Measurements from ENCODE around the gene SSBP2.

SSBP2 gene

GRCh38 chr5:81579262-81579924, 171.5 kb downstream of the SSBP2 start:
- Histone ChIP-seq H3K4me1 (ENCODE audit: insufficient read depth, low read length) (peaks cover 9% of the 10 kb centered on the region), H3K27ac (ENCODE audit: low read depth, low read length) (no peak overlapping the region), H3K9me3 (ENCODE audit: low read length) (no peaks in the 10 kb centered on the region), H3K9ac (ENCODE audit: low read length) (no peak overlapping the region), H3K27me3 (ENCODE audit: control insufficient read depth in 1 of 2, insufficient read depth in 2 of 2, low read length in 2 of 2) (no peaks in the 10 kb centered on the region), H3K36me3 (ENCODE audit: insufficient read depth, low read length) (no peaks in the 10 kb centered on the region), H3K4me3 (ENCODE audit: low read depth in 1 of 2, low read length in 2 of 2) (no peak overlapping the region)

- H3K9me3 ChIP-seq (ENCODE audit: low read length), result no peaks in the 10 kb centered on the region
- H3K27me3 ChIP-seq (ENCODE audit: control insufficient read depth in 1 of 2, insufficient read depth in 2 of 2, low read length in 2 of 2), result no peaks in the 10 kb centered on the region
- H3K4me1 ChIP-seq (ENCODE audit: insufficient read depth, low read length), result peaks cover 13% of the 10 kb centered on the region
- H3K9ac ChIP-seq (ENCODE audit: low read length), result no peak overlapping the region
- no peak overlapping the region for H3K4me3 ChIP-seq (ENCODE audit: low read depth in 1 of 2, low read length in 2 of 2)
- H3K27ac ChIP-seq (ENCODE audit: low read depth, low read length), result no peak overlapping the region
- H3K36me3 ChIP-seq (ENCODE audit: insufficient read depth, low read length), result no peaks in the 10 kb centered on the region
Observed at GRCh38 chr5:81577091-81577490, 173.8 kb downstream of the SSBP2 start.

- H3K9me3 ChIP-seq (ENCODE audit: low read length), result no peaks in the 10 kb centered on the region
- H3K9ac ChIP-seq (ENCODE audit: low read length), result no peak overlapping the region
- H3K27me3 ChIP-seq (ENCODE audit: control insufficient read depth in 1 of 2, insufficient read depth in 2 of 2, low read length in 2 of 2), result no peaks in the 10 kb centered on the region
- H3K4me3 ChIP-seq (ENCODE audit: low read depth in 1 of 2, low read length in 2 of 2), result no peak overlapping the region
- peaks cover 17% of the 10 kb centered on the region for H3K4me1 ChIP-seq (ENCODE audit: insufficient read depth, low read length)
- no peaks in the 10 kb centered on the region for H3K36me3 ChIP-seq (ENCODE audit: insufficient read depth, low read length)
- no peak overlapping the region for H3K27ac ChIP-seq (ENCODE audit: low read depth, low read length)
Observed at GRCh38 chr5:81575924-81576323, 175.0 kb downstream of the SSBP2 start.

GRCh38 chr5:81572201-81572600, 178.7 kb downstream of the SSBP2 start:
- H3K36me3 ChIP-seq (ENCODE audit: insufficient read depth, low read length), result no peaks in the 10 kb centered on the region
- H3K4me1 ChIP-seq (ENCODE audit: insufficient read depth, low read length), result peaks cover 10% of the 10 kb centered on the region
- no peaks in the 10 kb centered on the region for H3K9me3 ChIP-seq (ENCODE audit: low read length)
- H3K9ac ChIP-seq (ENCODE audit: low read length), result no peak overlapping the region
- H3K4me3 ChIP-seq (ENCODE audit: low read depth in 1 of 2, low read length in 2 of 2), result no peak overlapping the region
- no peak overlapping the region for H3K27ac ChIP-seq (ENCODE audit: low read depth, low read length)
- no peaks in the 10 kb centered on the region for H3K27me3 ChIP-seq (ENCODE audit: control insufficient read depth in 1 of 2, insufficient read depth in 2 of 2, low read length in 2 of 2)

- H3K27me3 ChIP-seq (ENCODE audit: control insufficient read depth in 1 of 2, insufficient read depth in 2 of 2, low read length in 2 of 2), result no peaks in the 10 kb centered on the region
- H3K27ac ChIP-seq (ENCODE audit: low read depth, low read length), result no peak overlapping the region
- no peak overlapping the region for H3K4me3 ChIP-seq (ENCODE audit: low read depth in 1 of 2, low read length in 2 of 2)
- no peak overlapping the region for H3K9ac ChIP-seq (ENCODE audit: low read length)
- no peaks in the 10 kb centered on the region for H3K4me1 ChIP-seq (ENCODE audit: insufficient read depth, low read length)
- H3K36me3 ChIP-seq (ENCODE audit: insufficient read depth, low read length), result no peaks in the 10 kb centered on the region
- no peaks in the 10 kb centered on the region for H3K9me3 ChIP-seq (ENCODE audit: low read length)
Observed at GRCh38 chr5:81558188-81558587, 192.7 kb downstream of the SSBP2 start.

GRCh38 chr5:81556809-81557208, 194.1 kb downstream of the SSBP2 start:
- H3K4me3 ChIP-seq (ENCODE audit: low read depth in 1 of 2, low read length in 2 of 2), result no peak overlapping the region
- no peaks in the 10 kb centered on the region for H3K27me3 ChIP-seq (ENCODE audit: control insufficient read depth in 1 of 2, insufficient read depth in 2 of 2, low read length in 2 of 2)
- no peak overlapping the region for H3K9ac ChIP-seq (ENCODE audit: low read length)
- H3K36me3 ChIP-seq (ENCODE audit: insufficient read depth, low read length), result no peaks in the 10 kb centered on the region
- no peaks in the 10 kb centered on the region for H3K4me1 ChIP-seq (ENCODE audit: insufficient read depth, low read length)
- no peak overlapping the region for H3K27ac ChIP-seq (ENCODE audit: low read depth, low read length)
- H3K9me3 ChIP-seq (ENCODE audit: low read length), result no peaks in the 10 kb centered on the region

- H3K4me3 ChIP-seq (ENCODE audit: low read depth in 1 of 2, low read length in 2 of 2), result no peak overlapping the region
- H3K27me3 ChIP-seq (ENCODE audit: control insufficient read depth in 1 of 2, insufficient read depth in 2 of 2, low read length in 2 of 2), result no peaks in the 10 kb centered on the region
- H3K36me3 ChIP-seq (ENCODE audit: insufficient read depth, low read length), result no peaks in the 10 kb centered on the region
- H3K9me3 ChIP-seq (ENCODE audit: low read length), result no peaks in the 10 kb centered on the region
- no peaks in the 10 kb centered on the region for H3K4me1 ChIP-seq (ENCODE audit: insufficient read depth, low read length)
- H3K9ac ChIP-seq (ENCODE audit: low read length), result no peak overlapping the region
- no peak overlapping the region for H3K27ac ChIP-seq (ENCODE audit: low read depth, low read length)
Observed at GRCh38 chr5:81555865-81556264, 195.0 kb downstream of the SSBP2 start.

- Histone ChIP-seq H3K27ac (ENCODE audit: low read depth, low read length) (no peak overlapping the region), H3K9ac (ENCODE audit: low read length) (no peak overlapping the region), H3K4me3 (ENCODE audit: low read depth in 1 of 2, low read length in 2 of 2) (no peak overlapping the region), H3K27me3 (ENCODE audit: control insufficient read depth in 1 of 2, insufficient read depth in 2 of 2, low read length in 2 of 2) (no peaks in the 10 kb centered on the region), H3K4me1 (ENCODE audit: insufficient read depth, low read length) (no peaks in the 10 kb centered on the region), H3K9me3 (ENCODE audit: low read length) (no peaks in the 10 kb centered on the region), H3K36me3 (ENCODE audit: insufficient read depth, low read length) (no peaks in the 10 kb centered on the region)
Observed at GRCh38 chr5:81554647-81555046, 196.2 kb downstream of the SSBP2 start.

GRCh38 chr5:81553567-81554212, 197.2 kb downstream of the SSBP2 start:
- no peaks in the 10 kb centered on the region for H3K27me3 ChIP-seq (ENCODE audit: control insufficient read depth in 1 of 2, insufficient read depth in 2 of 2, low read length in 2 of 2)
- no peak overlapping the region for H3K4me3 ChIP-seq (ENCODE audit: low read depth in 1 of 2, low read length in 2 of 2)
- no peak overlapping the region for H3K27ac ChIP-seq (ENCODE audit: low read depth, low read length)
- no peaks in the 10 kb centered on the region for H3K9me3 ChIP-seq (ENCODE audit: low read length)
- H3K4me1 ChIP-seq (ENCODE audit: insufficient read depth, low read length), result no peaks in the 10 kb centered on the region
- H3K9ac ChIP-seq (ENCODE audit: low read length), result no peak overlapping the region
- no peaks in the 10 kb centered on the region for H3K36me3 ChIP-seq (ENCODE audit: insufficient read depth, low read length)

- H3K9me3 ChIP-seq (ENCODE audit: low read length), result no peaks in the 10 kb centered on the region
- no peaks in the 10 kb centered on the region for H3K27me3 ChIP-seq (ENCODE audit: control insufficient read depth in 1 of 2, insufficient read depth in 2 of 2, low read length in 2 of 2)
- no peak overlapping the region for H3K9ac ChIP-seq (ENCODE audit: low read length)
- H3K36me3 ChIP-seq (ENCODE audit: insufficient read depth, low read length), result no peaks in the 10 kb centered on the region
- H3K4me3 ChIP-seq (ENCODE audit: low read depth in 1 of 2, low read length in 2 of 2), result no peak overlapping the region
- H3K4me1 ChIP-seq (ENCODE audit: insufficient read depth, low read length), result no peaks in the 10 kb centered on the region
- H3K27ac ChIP-seq (ENCODE audit: low read depth, low read length), result no peak overlapping the region
Observed at GRCh38 chr5:81552852-81553566, 197.9 kb downstream of the SSBP2 start.

- Histone ChIP-seq H3K36me3 (ENCODE audit: insufficient read depth, low read length) (no peaks in the 10 kb centered on the region), H3K27ac (ENCODE audit: low read depth, low read length) (no peak overlapping the region), H3K4me3 (ENCODE audit: low read depth in 1 of 2, low read length in 2 of 2) (no peak overlapping the region), H3K4me1 (ENCODE audit: insufficient read depth, low read length) (no peaks in the 10 kb centered on the region), H3K9ac (ENCODE audit: low read length) (no peak overlapping the region), H3K27me3 (ENCODE audit: control insufficient read depth in 1 of 2, insufficient read depth in 2 of 2, low read length in 2 of 2) (no peaks in the 10 kb centered on the region), H3K9me3 (ENCODE audit: low read length) (no peaks in the 10 kb centered on the region)
Observed at GRCh38 chr5:81549123-81549522, 201.8 kb downstream of the SSBP2 start.

Data from muscle layer of colon (tissue), 2 donors.